ENCODE measurements around the gene CTSE.
"Not testable (repeated sequence)": the region's sequence is repeated elsewhere in the genome, so short reads cannot be mapped to it uniquely, and the experiment has no call there.

Gene CTSE

GRCh38 chr1:206023695-206024094 lies at the start of gene CTSE:
Gene CTSE (minus strand): TSS chr1:206023895. CDS start chr1:206023791, 104 bp downstream.
- DNase-seq: no peak

- DNase-seq: peak; percentile 44
Measured at GRCh38 chr1:206070627-206071304, 47.1 kb upstream of the CTSE start.

GRCh38 chr1:206068314-206068713 lies 44.6 kb upstream of the CTSE start:
- no peak for DNase-seq

- DNase-seq: no peak
Measured at GRCh38 chr1:206067486-206068227, 44.0 kb upstream of the CTSE start.

- DNase-seq: peak; percentile 69
Measured at GRCh38 chr1:206066479-206067171, 42.9 kb upstream of the CTSE start.

GRCh38 chr1:206065547-206066145 lies 42.0 kb upstream of the CTSE start:
- no peak for DNase-seq

GRCh38 chr1:206064501-206064900 lies 40.8 kb upstream of the CTSE start:
- not testable (repeated sequence) for DNase-seq

- not testable (repeated sequence) for DNase-seq
Measured at GRCh38 chr1:206064001-206064400, 40.3 kb upstream of the CTSE start.

- no peak for DNase-seq
Measured at GRCh38 chr1:206062464-206062863, 38.8 kb upstream of the CTSE start.

GRCh38 chr1:206060844-206061243 lies 37.1 kb upstream of the CTSE start:
- DNase-seq: no peak

GRCh38 chr1:206059355-206059915 lies 35.7 kb upstream of the CTSE start:
- DNase-seq: no peak

GRCh38 chr1:206058927-206059292 lies 35.2 kb upstream of the CTSE start:
- DNase-seq: no peak

GRCh38 chr1:206058289-206058926 lies 34.7 kb upstream of the CTSE start:
- not testable (repeated sequence) for DNase-seq

GRCh38 chr1:206055639-206056323 lies 32.1 kb upstream of the CTSE start:
- not testable (repeated sequence) for DNase-seq

GRCh38 chr1:206055069-206055625 lies 31.5 kb upstream of the CTSE start:
- DNase-seq: not testable (repeated sequence)

GRCh38 chr1:206053616-206054015 lies 29.9 kb upstream of the CTSE start:
- not testable (repeated sequence) for DNase-seq

- DNase-seq: peak; percentile 72
Measured at GRCh38 chr1:206052919-206053610, 29.4 kb upstream of the CTSE start, which contains the start of gene RHEX. Gene RHEX (plus strand): TSS chr1:206053173. CDS start chr1:206097829, 44,656 bp downstream.

- not testable (repeated sequence) for DNase-seq
Measured at GRCh38 chr1:206052231-206052865, 28.7 kb upstream of the CTSE start.

- peak; percentile 84 for DNase-seq
Measured at GRCh38 chr1:206050655-206051235, 27.1 kb upstream of the CTSE start.

Measured in suppressor macrophage treated with lipopolysaccharide for 4 hours (primary cell).